Prostate gland (tissue), 2 donors: ENCODE measurements around the gene MYO1B. TPM values are rescaled to one million over a fixed set of nuclear protein-coding genes. Genes with fewer than 3 reads are reported as not detected.

Experiments used
- DNase-seq: peaks from one replicate; pipeline ENCODE4 v3.0.0-alpha.2; 2019; ENCODE audit warnings: low spot score
- H3K27ac ChIP-seq, 2 donors: fragments of 200-600 bp; sonication (generic); 2 replicates each; pipeline ENCODE4 v1.5.1; 2017 to 2019
- H3K27me3 ChIP-seq: fragments of 200-600 bp; sonication (generic); replicated peaks from 2 replicates; pipeline ENCODE4 v1.5.1; 2019; ENCODE audit not compliant: insufficient read depth
- H3K36me3 ChIP-seq, 2 donors: fragments of 200-600 bp; sonication (generic); 1 replicate in 1 of 2; 2 replicates in 1 of 2; pipeline versions ENCODE4 v1.5.1 to v1.8.1; 2017 to 2019
- H3K4me1 ChIP-seq: fragments of 200-600 bp; sonication (generic); replicated peaks from 2 replicates; pipeline ENCODE4 v1.5.1; 2019
- H3K4me3 ChIP-seq, 2 donors: fragments of 200-600 bp; sonication (generic); 2 replicates each; pipeline ENCODE4 v1.5.1; 2017 to 2019
- H3K9me3 ChIP-seq: fragments of 200-600 bp; sonication (generic); 2 replicates; pipeline ENCODE4 v1.5.1; 2017
- POLR2A ChIP-seq: fragments of 450-650 bp; IDR thresholded peaks from one replicate; pipeline ENCODE4 v1.6.1; 2016; ENCODE audit warnings: antibody characterized with exemption, mild to moderate bottlenecking
- POLR2AphosphoS5 ChIP-seq: sonication (generic); formaldehyde crosslinking; IDR thresholded peaks from one replicate; pipeline ENCODE4 v1.6.1; 2017; ENCODE audit warnings: antibody characterized with exemption
- WGBS: methylation state at CpG from one replicate; pipeline ENCODE4 v1.1.5; 2018; 5-methylcytosine and 5-hydroxymethylcytosine counted together
- intact Hi-C: fragments of 100-400 bp; cut with DNase I; formaldehyde crosslinking; loops from one replicate; pipeline ENCODE4 v1.14.2; 2022
- total RNA-seq, 2 donors: library from RNA; depleted of rRNA; stranded (reverse); fragments of >200 nt; gene quantifications; one replicate each; pipeline ENCODE4 v1.1.0, GENCODE V29; 2016
- TF ChIP-seq, protein P1 (sequence below), 4 experiments: fragments of 200-600 bp in 2 of 4; fragments of 450-650 bp in 2 of 4; sonication (generic) in 2 of 4; IDR thresholded peaks; 1 replicate in 3 of 4; 2 replicates in 1 of 4; pipeline ENCODE4 v1.5.1; 2016 to 2019; ENCODE audit warnings: antibody characterized with exemption in 4 of 4, mild to moderate bottlenecking in 2 of 4, moderate library complexity in 2 of 4

MYO1B gene
- total RNA-seq, 2 donors from 2014 or later: 22.4 to 38.3 TPM

GRCh38 chr2:191435141-191435540 lies 189.9 kb downstream of the MYO1B start:
- Histone ChIP-seq H3K27me3 (no peaks in the 10 kb centered on the region), H3K27ac (no peak overlapping the region), H3K9me3 (no peaks in the 10 kb centered on the region), H3K36me3 (no peaks in the 10 kb centered on the region), H3K4me1 (no peaks in the 10 kb centered on the region), H3K4me3 (no peak overlapping the region)
- TF ChIP-seq POLR2A (no peak), POLR2AphosphoS5 (no peak)
- TF ChIP-seq, protein P1, sequence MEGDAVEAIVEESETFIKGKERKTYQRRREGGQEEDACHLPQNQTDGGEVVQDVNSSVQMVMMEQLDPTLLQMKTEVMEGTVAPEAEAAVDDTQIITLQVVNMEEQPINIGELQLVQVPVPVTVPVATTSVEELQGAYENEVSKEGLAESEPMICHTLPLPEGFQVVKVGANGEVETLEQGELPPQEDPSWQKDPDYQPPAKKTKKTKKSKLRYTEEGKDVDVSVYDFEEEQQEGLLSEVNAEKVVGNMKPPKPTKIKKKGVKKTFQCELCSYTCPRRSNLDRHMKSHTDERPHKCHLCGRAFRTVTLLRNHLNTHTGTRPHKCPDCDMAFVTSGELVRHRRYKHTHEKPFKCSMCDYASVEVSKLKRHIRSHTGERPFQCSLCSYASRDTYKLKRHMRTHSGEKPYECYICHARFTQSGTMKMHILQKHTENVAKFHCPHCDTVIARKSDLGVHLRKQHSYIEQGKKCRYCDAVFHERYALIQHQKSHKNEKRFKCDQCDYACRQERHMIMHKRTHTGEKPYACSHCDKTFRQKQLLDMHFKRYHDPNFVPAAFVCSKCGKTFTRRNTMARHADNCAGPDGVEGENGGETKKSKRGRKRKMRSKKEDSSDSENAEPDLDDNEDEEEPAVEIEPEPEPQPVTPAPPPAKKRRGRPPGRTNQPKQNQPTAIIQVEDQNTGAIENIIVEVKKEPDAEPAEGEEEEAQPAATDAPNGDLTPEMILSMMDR (IDR thresholded peaks at IDR 0.05): no peak
- WGBS: 93% methylated on average over 6 of the region's 6 CpGs
- intact Hi-C loops: no loop called here
- DNase-seq: no peak

GRCh38 chr2:191436368-191437055 lies 191.3 kb downstream of the MYO1B start:
- Histone ChIP-seq H3K9me3 (no peaks in the 10 kb centered on the region), H3K36me3 (no peaks in the 10 kb centered on the region), H3K4me3 (no peak overlapping the region), H3K27me3 (no peaks in the 10 kb centered on the region), H3K27ac (no peak overlapping the region), H3K4me1 (no peaks in the 10 kb centered on the region)
- intact Hi-C loops: no loop called here
- DNase-seq: no peak
- TF ChIP-seq, protein P1 (IDR thresholded peaks at IDR 0.05): no peak
- TF ChIP-seq POLR2AphosphoS5: no peak
- no peak for TF ChIP-seq POLR2A
- 65% methylated on average over 6 of the region's 6 CpGs for WGBS

GRCh38 chr2:191439481-191439880 lies 194.3 kb downstream of the MYO1B start:
- no peak overlapping the region for H3K27ac ChIP-seq
- TF ChIP-seq, protein P1 (IDR thresholded peaks at IDR 0.05): no peak
- TF ChIP-seq POLR2A: no peak
- no peak for TF ChIP-seq POLR2AphosphoS5
- no peak for DNase-seq
- no peaks in the 10 kb centered on the region for H3K27me3 ChIP-seq
- H3K36me3 ChIP-seq: no peaks in the 10 kb centered on the region
- H3K9me3 ChIP-seq: no peaks in the 10 kb centered on the region
- no peak overlapping the region for H3K4me3 ChIP-seq
- intact Hi-C loops: no loop called here
- no peaks in the 10 kb centered on the region for H3K4me1 ChIP-seq
- WGBS: 74% methylated on average over 3 of the region's 3 CpGs

- H3K4me1 ChIP-seq: no peaks in the 10 kb centered on the region
- intact Hi-C loops: no loop called here
- TF ChIP-seq, protein P1 (IDR thresholded peaks at IDR 0.05): no peak
- TF ChIP-seq POLR2A: no peak
- no peak for TF ChIP-seq POLR2AphosphoS5
- WGBS: 58% methylated on average over 14 of the region's 14 CpGs
- no peaks in the 10 kb centered on the region for H3K27me3 ChIP-seq
- DNase-seq: no peak
- no peaks in the 10 kb centered on the region for H3K9me3 ChIP-seq
- no peak overlapping the region for H3K4me3 ChIP-seq
- no peaks in the 10 kb centered on the region for H3K36me3 ChIP-seq
- no peak overlapping the region for H3K27ac ChIP-seq
Measured at GRCh38 chr2:191441496-191442214, 196.5 kb downstream of the MYO1B start.
